GM18507 (cell line): Measurements from ENCODE around the gene LENEP.
A peak's percentile ranks its signal among the peaks of the same experiment; 100 is the strongest.
"Not testable (repeated sequence)": the region's sequence is repeated elsewhere in the genome, so short reads cannot be mapped to it uniquely, and the experiment has no call there.

Source experiments
- DNase-seq: peaks from one replicate; pipeline ENCODE4 v3.0.0; 2011; ENCODE audit warnings: low read depth; ENCODE audit not compliant: insufficient read length; ENCODE audit errors: extremely low spot score
- FAIRE-seq: peaks from 2 replicates; lab custom pipeline; 2011; peaks lifted over from hg19 to GRCh38; lab: Jason Lieb, UNC

LENEP gene

DNA sequence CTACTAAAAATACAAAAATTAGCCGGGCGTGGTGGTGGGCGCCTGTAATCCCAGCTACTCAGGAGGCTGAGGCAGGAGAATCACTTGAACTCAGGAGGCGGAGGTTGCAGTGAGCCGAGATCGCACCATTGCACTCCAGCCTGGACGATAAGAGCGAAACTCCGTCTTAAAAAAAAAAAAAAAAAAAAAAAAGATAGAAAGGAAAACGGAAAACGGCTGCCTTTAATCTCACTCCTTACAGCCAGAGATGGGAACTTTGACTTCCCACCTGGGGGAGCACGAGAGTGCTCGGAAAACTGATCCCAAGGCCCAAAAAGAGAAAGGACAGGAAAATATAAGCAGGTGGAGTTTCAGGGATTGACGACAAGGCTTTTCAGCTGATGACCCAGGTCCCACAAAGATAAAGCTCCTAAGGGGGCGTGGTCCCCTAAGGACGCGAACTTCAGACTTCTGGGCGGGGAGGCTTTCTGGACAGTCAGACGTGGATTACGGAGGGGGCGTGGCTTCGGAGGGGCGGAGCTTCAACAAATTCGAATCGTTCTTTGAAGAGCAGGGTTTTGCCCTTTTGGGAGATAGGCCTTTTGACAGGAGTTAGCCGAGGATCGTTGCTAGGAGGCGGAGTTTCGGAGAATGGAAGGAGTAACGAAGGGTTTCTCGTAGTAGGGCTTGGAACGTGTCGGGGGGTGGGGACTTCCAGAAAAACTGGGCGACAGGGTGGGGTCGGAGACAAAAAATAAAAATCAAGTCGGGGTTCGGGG lies 19.9 kb upstream of the LENEP start:
- DNase-seq (peak; percentile 71), FAIRE-seq (no peak)

DNA sequence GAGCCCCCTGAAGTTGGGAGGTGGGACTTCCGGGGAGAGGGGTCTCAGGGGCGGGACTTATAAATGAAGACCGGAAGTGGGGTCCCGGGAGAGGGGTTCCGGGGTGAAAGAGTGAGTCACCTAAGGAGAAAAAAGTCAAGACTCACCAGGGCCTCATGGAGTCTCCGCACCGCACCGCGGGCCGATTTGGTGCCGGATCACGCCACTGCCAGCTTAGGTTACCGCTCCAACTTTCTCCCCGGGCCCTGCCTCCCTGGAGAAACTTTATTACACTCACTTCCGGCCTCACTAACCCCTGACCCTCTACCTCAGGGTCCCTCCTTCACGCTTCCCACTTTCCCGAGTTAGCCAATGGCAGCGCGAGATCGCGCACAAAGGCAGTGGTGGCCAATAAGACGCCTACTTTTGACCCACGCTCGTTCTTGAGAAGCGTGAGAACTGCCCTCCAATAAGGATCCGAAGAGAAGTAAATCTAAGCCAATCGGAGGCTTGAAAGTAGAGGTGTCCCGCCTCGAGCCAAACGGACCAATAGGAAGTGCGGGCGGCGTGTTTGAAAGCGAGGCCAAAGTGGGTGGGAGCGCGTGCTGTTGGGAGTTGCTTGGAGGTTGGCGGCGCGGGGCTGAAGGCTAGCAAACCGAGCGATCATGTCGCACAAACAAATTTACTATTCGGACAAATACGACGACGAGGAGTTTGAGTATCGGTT lies 19.1 kb upstream of the LENEP start, which contains the start of gene CKS1B:
CKS1B (plus strand) TSS at position 580 of the 706 bp plus-strand sequence; CDS start at position 645, 65 bp downstream.
- peak; percentile 88 for DNase-seq
- peak; percentile 98 for FAIRE-seq

DNA sequence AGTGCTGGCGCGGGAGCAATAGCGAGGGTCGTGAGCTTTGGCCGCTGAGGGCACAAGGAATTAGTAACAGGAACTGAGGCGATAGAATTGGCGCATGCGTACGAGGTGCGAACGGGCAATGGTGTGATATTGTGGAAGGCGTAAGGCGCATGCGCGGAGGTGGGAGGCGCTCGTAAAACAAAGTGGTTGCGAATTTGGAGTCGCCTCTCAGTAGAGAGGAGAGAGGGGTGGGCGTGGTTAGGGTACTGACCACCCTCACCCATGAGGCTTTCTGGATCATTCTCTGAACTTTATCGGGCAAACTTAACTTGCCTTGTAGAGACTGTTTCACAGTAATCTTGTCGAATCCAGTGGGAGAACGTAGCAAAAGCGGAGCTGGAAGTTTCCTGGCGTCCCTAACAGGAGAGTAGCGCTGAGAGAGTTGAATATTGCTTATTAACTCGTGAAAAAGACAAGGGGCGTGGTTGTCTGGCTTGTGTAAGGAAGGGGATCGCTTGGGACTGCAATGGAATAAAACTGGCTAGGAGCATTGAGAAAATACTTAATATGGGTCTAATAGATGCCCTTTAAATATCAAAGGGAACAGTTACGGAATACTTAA lies 18.5 kb upstream of the LENEP start:
- DNase-seq (peak; percentile 79), FAIRE-seq (no peak)

DNA sequence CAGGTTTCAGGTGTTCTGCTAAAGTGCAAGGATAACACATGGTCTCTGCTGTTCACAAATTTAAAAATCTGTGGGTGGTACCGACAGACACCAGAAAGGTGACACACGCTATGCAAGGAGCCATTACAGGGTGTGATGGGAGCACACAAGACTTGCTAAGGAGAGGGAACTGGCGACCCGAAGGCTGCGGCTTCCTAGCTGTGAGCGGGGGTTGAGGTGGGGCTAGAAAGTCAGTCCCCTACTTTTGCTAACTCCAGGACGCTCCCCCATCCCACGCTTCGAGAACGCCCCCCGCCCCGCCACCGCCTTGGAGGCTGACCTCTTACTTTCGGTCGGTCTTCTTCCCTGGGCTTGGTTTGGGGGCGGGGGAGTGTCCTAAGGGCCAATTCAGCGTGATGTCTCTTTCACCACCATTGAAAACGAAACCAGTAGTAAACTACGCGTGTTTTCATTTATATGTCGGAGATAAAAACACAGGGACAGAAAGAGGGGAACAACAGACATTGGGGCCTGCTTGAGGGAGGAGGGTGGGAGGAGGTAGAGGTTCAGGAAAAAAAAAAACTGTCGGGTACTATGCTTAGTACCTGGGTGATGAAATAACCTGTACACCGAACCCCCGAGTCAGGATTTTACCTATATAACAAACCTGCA lies 17.9 kb upstream of the LENEP start:
- DNase-seq (no peak), FAIRE-seq (peak; percentile 76)

DNA sequence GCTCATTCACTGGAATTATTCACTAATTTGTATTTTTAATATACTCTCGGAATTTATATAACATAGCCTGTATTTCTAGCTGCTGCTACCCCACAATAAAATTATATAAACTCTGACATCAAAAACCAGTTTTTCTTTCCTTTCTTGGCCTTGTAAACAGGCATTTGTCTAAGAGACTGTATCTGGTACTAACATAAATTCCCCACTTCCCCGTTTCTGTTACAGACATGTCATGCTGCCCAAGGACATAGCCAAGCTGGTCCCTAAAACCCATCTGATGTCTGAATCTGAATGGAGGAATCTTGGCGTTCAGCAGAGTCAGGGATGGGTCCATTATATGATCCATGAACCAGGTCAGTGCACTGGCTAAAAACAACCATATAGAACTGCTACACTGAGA lies 15.6 kb upstream of the LENEP start:
- not testable (repeated sequence) for FAIRE-seq, DNase-seq

DNA sequence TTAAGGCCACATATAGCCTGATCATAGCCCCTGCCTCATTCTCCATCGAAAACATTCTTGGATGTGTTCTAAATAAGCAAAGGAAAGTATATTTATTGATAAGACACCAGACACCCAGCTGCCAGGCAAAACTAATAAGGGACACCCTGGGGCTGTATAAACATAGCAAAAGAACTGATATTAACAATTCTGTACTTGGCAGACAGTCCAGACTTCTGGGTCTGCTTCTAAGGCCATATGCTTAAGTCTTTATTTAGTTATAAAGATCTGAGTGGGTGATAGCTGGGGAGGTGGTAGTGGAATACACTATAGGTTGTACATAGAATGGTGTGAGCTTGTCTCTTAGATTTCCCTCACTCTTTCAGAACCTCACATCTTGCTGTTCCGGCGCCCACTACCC lies 15.0 kb upstream of the LENEP start:
- FAIRE-seq = no peak
- DNase-seq = no peak

DNA sequence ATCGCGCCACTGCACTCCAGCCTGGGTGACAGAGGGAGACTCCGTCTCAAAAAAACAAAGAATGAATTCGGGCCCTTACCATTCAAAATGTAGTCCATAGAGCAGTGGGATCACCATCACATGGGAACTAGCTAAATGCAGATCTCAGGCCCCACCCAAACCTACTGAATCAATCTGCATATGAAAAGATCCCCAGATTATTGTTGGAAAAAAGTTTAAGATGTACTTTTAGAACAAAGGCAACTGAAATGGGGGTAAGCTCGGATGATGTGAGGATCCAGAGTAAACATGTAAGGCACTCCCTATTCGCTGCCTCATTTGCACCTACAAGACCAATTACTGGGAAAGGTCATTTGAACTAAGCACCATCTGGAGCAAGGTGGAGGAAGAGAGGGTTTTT lies 11.0 kb upstream of the LENEP start:
- FAIRE-seq (no peak), DNase-seq (no peak)

DNA sequence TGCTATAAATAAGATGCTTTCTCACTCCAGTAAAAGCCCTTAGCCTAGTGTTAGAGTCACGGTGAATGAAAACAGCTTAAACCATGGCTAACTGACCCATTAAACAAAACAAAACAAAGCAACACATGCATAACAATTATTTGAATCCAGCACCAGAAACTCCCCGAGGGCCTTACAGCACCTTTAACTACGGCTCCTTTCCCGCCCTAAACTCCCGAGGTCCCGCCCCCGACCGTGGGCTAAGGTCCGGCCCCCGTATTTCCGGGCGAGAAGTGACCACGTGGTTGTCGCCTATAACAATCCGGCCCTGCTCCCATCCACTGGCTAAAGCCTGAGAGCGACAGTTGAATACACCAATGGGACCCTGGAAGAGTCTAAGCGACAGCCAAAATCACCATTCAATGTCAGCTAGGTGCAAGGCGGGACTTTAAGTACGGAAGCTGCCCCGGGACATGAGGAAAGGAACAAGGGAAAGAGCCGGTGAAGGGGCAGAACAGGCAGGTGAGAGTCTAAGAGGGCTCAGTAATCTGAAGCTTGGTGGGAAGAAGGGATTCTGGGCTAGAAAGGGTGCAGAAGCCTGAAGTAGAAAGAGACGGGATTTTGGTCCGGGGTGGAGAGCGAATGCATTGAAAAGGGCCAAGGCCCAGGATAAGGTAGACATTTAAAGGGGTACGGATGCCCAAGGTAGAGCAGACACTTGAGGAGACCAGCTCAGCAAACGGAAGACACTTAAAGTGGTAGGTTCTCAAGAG lies 10.3 kb upstream of the LENEP start, which contains the start of gene FLAD1:
FLAD1 (plus strand) TSS at position 448 of the 752 bp plus-strand sequence. CDS start 351 bp downstream, outside the sequence.
- peak; percentile 94 for DNase-seq
- FAIRE-seq = peak; percentile 95

DNA sequence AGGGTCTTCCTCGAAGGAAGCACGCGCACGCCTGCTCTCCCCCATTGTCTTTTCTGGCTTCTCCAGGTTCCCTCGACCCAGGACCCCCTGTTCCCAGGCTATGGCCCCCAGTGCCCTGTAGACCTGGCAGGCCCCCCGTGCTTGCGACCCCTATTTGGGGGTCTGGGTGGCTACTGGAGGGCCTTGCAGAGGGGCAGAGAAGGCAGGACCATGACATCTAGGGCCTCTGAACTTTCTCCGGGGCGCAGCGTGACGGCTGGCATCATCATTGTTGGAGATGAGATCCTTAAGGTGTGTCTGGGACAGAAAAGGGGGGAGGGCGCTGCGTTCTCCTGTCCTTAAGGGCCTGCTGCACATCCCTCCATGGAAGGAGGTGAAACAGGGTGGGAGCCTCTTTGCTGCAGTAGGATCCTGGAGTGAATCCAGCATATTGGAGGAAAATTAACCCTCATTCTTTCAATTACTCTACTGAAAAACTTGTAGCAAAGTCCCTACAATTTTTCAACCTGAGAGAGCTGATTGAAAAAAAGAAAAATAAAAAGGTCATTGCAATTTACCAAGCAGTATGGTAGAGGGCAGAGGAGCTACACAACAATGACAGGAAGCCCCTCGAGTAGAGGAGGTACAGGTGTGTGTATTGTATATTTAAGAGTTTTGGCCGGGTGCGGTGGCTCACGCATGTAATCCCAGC lies 9.5 kb upstream of the LENEP start:
- DNase-seq = no peak
- FAIRE-seq = no peak

DNA sequence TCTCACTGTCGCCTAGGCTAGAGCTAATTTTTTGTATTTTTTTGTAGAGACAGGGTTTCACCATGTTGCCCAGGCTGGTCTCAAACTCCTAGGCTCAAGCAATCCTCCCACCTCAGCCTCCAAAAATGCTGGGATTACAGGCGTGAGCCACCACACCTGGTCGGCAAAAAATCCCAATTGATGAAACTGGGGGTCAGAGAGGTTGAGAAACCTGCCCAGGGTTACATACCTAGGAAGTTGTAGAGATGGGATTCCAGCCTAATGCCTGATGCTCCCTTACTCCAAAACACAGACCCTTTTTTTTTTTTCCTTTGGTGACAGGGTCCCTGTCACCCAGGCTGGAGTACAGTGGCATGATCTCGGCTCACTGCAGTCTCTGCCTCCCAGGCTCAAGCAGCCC lies 6.7 kb upstream of the LENEP start:
- not testable (repeated sequence) for FAIRE-seq, DNase-seq

DNA sequence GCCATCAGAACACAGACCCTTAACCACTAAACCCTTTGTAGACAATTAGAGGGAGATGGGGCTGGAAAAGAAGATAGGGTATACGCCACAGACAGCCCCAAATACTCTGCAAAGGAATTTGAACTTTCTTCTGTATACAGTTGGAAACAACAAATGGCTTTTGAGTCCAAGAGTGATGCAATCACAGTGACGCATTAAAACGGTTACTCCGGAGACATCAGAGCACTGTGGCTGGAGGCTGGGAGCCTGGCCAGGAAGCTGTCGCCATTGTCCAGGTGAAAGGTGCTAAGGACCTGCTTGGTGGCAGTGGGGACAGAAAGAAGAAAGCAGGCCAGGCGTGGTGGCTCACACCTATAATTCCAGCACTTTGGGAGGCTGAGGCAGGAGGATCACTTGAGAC lies 6.1 kb upstream of the LENEP start:
- DNase-seq = no peak
- FAIRE-seq = no peak

DNA sequence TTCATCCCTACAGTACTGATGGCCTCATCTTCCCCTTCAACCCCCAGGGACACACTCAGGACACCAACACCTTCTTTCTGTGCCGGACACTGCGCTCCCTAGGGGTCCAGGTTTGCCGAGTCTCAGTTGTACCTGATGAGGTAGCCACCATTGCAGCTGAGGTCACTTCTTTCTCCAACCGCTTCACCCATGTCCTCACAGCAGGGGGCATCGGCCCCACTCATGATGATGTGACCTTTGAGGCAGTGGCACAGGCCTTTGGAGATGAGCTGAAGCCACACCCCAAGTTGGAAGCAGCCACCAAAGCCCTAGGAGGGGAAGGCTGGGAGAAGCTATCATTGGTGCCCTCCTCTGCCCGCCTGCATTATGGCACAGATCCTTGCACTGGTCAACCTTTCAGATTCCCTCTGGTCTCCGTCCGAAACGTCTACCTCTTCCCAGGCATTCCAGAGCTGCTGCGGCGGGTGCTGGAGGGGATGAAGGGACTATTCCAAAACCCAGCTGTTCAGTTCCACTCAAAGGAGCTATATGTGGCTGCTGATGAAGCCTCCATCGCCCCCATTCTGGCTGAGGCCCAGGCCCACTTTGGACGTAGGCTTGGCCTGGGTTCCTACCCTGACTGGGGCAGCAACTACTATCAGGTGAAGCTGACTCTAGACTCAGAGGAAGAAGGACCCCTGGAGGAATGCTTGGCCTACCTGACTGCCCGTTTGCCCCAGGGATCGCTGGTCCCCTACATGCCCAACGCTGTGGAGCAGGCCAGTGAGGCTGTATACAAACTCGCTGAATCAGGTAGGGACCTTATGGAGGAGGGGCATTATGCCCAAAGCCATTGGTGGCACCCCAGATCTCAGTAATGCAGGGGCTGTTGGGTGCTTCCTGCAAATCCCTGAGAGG lies 5.1 kb upstream of the LENEP start:
- DNase-seq = no peak
- no peak for FAIRE-seq

DNA sequence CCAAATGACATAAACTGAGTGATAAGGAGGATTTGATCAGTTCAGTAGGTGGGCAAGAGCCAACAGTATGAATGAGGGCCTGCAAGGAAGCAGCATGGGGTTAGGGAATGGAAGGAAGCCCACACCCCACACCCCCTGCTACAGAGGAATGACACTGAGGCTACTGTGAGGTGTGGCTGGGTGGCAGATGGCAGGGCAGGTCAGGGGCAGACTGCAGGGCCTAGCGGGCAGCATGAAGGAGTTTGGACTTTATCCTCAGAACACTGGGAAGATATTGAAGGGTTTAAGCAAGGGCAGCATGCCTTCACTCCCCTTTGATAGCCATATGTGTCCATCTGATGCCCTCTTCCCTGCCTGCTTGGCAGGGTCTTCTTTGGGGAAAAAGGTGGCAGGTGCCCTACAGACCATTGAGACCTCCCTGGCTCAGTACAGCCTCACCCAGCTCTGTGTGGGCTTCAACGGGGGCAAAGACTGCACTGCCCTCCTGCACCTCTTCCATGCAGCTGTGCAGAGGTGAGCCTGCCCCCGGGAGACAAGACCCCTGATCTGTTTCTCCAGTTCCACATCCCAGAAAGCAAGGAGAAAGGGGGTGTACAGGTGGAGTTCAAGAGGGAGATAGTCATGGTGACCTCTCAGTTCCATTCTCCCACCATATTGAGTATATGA lies 4.1 kb upstream of the LENEP start:
- no peak for DNase-seq
- FAIRE-seq = no peak

DNA sequence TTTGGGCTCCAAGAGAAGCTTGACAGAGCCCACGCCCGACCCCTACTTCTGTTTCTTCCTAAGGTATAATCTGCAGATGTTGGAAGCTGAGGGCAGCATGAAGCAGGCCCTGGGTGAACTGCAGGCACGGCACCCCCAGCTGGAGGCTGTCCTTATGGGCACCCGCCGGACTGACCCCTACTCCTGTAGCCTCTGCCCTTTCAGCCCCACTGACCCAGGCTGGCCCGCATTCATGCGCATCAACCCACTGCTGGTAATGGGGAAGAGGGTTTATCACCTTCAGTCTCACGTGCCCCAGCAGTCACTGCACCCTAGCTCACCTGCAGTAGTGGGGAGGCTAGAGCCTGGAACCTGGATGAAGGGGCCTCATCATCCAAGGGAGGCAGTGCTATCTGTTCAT lies 3.1 kb upstream of the LENEP start:
- DNase-seq (no peak), FAIRE-seq (no peak)

DNA sequence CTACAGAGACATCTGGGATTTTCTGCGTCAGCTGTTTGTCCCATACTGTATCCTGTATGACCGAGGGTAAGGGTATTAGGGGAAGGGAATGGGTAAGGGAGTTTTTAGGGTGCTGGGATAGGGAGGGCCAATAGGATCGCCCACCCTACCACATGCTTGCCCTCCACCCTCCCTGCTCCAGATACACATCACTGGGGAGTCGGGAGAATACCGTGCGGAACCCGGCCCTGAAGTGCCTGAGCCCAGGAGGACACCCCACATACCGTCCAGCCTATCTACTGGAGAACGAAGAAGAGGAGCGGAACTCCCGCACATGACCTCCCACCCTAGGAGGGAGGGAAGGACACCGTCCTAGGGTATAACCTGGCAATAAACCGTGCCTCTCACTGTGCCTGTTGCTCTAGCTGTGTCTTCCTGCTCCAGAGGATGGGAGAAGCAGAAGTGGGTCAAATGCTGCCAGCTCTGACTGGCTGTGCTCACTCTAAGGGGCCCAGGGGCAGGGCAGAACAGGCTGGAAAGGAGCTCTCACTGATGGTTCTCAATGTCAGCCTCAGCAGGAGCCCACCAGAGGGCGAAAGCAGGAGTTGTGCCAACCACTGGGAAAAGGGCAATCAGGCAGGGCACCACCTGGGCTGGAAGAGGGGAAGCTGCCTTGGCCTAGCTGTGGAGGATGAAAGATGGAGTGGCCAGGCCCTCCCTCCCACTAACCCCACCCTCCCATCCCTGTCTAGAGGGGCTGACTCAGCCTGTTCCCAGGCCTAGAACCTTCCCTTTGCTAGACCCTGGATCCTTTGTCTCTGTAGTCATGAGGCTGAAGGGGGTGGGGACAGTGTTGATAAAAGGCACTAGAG lies 440 bp upstream of the LENEP start:
- FAIRE-seq (no peak), DNase-seq (no peak)

DNA sequence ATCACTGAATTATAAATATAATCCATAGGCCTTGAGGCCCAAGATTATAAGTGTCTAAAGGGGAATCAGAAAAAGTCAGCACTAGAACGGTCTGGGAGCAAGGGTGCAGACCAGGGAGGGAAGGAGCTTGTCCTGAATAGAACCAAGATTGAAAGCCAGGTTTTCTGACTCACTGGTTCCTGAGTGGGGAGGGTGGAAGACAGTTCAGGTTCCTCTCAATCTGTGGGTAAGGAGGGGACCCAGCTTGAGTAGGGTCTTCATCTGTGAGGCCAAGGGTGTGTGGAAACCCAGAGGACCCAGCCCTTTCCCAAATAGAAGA lies 842 bp downstream of the LENEP start:
- FAIRE-seq (no peak), DNase-seq (no peak)

DNA sequence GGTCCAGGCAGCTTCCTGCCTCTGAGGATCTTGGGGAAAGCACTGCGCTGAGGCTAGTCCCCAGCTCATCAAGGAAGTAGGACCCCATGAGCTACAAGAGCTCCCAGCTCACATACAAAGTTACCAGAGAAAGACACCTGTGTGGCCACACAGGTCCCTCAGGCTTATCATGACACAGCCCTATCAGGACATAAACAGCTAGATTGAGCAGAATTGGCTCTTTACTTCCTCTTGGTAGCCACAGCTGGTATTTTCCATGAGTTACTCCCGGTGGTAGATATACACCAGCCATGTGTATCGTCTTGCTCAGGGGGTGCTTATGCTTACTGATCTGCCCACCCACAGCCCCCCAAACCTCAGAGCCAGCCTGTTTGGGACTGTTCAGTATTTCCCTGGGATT lies 1.2 kb downstream of the LENEP start:
- DNase-seq = no peak
- no peak for FAIRE-seq
